Endothelial cell of umbilical vein (primary cell): ENCODE measurements around the gene TRIM24. TPM values are rescaled to one million over a fixed set of nuclear protein-coding genes. Genes with fewer than 3 reads are reported as not detected.

Source experiments
- BruUV-seq: library from RNA; stranded (reverse); fragments of 400-500 nt; replicated peaks from 2 replicates; lab custom pipeline; 2021; lab: Mats Ljungman, UMichigan
- CTCF ChIA-PET: fragments of 300-600, 350-600 bp; sonication (Branson Sonifier 250); formaldehyde crosslinking; loops from one replicate; lab custom pipeline; 2021; ENCODE audit warnings: antibody characterized with exemption, inconsistent platforms; lab: Charles Lee
- POLR2A ChIA-PET: fragments of 300-600, 350-600 bp; sonication (Branson Sonifier 250); formaldehyde crosslinking; loops from one replicate; lab custom pipeline; 2021; ENCODE audit warnings: antibody characterized with exemption, inconsistent platforms; lab: Charles Lee
- DNase-seq: peaks from one replicate; pipeline ENCODE4 v3.0.0-alpha.2; 2011; ENCODE audit warnings: low read depth, low spot score
- FAIRE-seq: peaks from 2 replicates; lab custom pipeline; 2011; peaks lifted over from hg19 to GRCh38; lab: Jason Lieb, UNC
- H2AFZ ChIP-seq: 2 replicates; pipeline ENCODE4 v1.6.0; 2012; ENCODE audit warnings: low read depth, low read length, control low read depth, inconsistent platforms
- H3K27ac ChIP-seq: 2 replicates; pipeline ENCODE4 v1.5.1; 2011; ENCODE audit warnings: low read depth, mild to moderate bottlenecking, control low read depth, low read length, moderate library complexity; ENCODE audit not compliant: insufficient read depth
- H3K27me3 ChIP-seq, 2 experiments: 2 replicates each; pipeline versions ENCODE4 v1.6.0 to v1.6.1; 2011; ENCODE audit warnings: low read length in 2 of 2, mixed read lengths in 1 of 2; ENCODE audit not compliant: control insufficient read depth in 2 of 2, insufficient read depth in 2 of 2
- H3K36me3 ChIP-seq, 2 experiments: 2 replicates in 1 of 2; 3 replicates in 1 of 2; pipeline ENCODE4 v1.5.1; 2011; ENCODE audit warnings: low read length in 2 of 2, mild to moderate bottlenecking in 1 of 2, moderate library complexity in 1 of 2; ENCODE audit not compliant: control insufficient read depth in 2 of 2, insufficient read depth in 2 of 2; ENCODE audit errors: extremely low read depth in 1 of 2
- H3K4me1 ChIP-seq: 3 replicates; pipeline ENCODE4 v1.5.1; 2011; ENCODE audit warnings: mild to moderate bottlenecking, low read length; ENCODE audit not compliant: control insufficient read depth, insufficient read depth; ENCODE audit errors: extremely low read depth
- H3K4me2 ChIP-seq: 2 replicates; pipeline ENCODE4 v1.6.1; 2011; ENCODE audit warnings: low read length, control low read depth, mixed read lengths; ENCODE audit not compliant: insufficient read depth
- H3K4me3 ChIP-seq, 3 experiments: fragments of 200-600 bp in 1 of 3; sonication (generic), shearing (Covaris generic) in 1 of 3; replicated peaks in 1 of 3; 2 replicates each; pipeline ENCODE4 v1.5.1; 2011 to 2016; ENCODE audit warnings: control low read depth in 3 of 3, low read length in 3 of 3, mild to moderate bottlenecking in 2 of 3, inconsistent platforms in 1 of 3, low read depth in 1 of 3, moderate library complexity in 1 of 3; ENCODE audit not compliant: insufficient read depth in 1 of 3
- H3K79me2 ChIP-seq: 2 replicates; pipeline ENCODE4 v1.6.0; 2012; ENCODE audit warnings: low read length, inconsistent platforms; ENCODE audit not compliant: control insufficient read depth, insufficient read depth
- H3K9ac ChIP-seq: replicated peaks from 2 replicates; pipeline ENCODE3; 2011; ENCODE audit warnings: low read length, control low read depth; ENCODE audit not compliant: insufficient read depth; ENCODE audit errors: extremely low read depth
- H3K9me1 ChIP-seq: replicated peaks from 3 replicates; pipeline ENCODE4 v1.6.0; 2011; ENCODE audit warnings: mild to moderate bottlenecking, low read length; ENCODE audit not compliant: control insufficient read depth, insufficient read depth; ENCODE audit errors: extremely low read depth
- H3K9me3 ChIP-seq: replicated peaks from 2 replicates; pipeline ENCODE4 v1.5.1; 2012; ENCODE audit warnings: low read length, inconsistent platforms; ENCODE audit not compliant: control insufficient read depth, insufficient read depth
- H4K20me1 ChIP-seq: replicated peaks from 2 replicates; pipeline ENCODE3; 2011; ENCODE audit warnings: mild to moderate bottlenecking, low read length; ENCODE audit not compliant: control insufficient read depth, insufficient read depth; ENCODE audit errors: extremely low read depth
- CTCF ChIP-seq, 2 donors: IDR thresholded peaks; 1 replicate in 1 of 2; 2 replicates in 1 of 2; pipeline ENCODE4 v1.5.1; 2011; ENCODE audit warnings: low read length in 2 of 2, mild to moderate bottlenecking in 2 of 2, moderate library complexity in 2 of 2, control low read depth in 1 of 2, inconsistent platforms in 1 of 2, low read depth in 1 of 2; ENCODE audit not compliant: insufficient read depth in 1 of 2; ENCODE audit errors: extremely low read depth in 1 of 2
- EZH2 ChIP-seq: IDR thresholded peaks from 2 replicates; pipeline ENCODE4 v1.6.1; 2012; ENCODE audit warnings: borderline replicate concordance, low read depth, mild to moderate bottlenecking, moderate library complexity, low read length, inconsistent platforms; ENCODE audit not compliant: severe bottlenecking
- FOS ChIP-seq: IDR thresholded peaks from 2 replicates; pipeline ENCODE4 v1.6.1; 2011; ENCODE audit warnings: mild to moderate bottlenecking, low read length, moderate library complexity, borderline replicate concordance; ENCODE audit not compliant: insufficient read depth
- GATA2 ChIP-seq: IDR thresholded peaks from 2 replicates; pipeline ENCODE4 v1.7.0; 2011; ENCODE audit warnings: low read depth, mild to moderate bottlenecking, moderate library complexity, mixed read lengths, low read length; ENCODE audit not compliant: insufficient read length, insufficient read depth
- JUN ChIP-seq: IDR thresholded peaks from 2 replicates; pipeline ENCODE4 v1.6.1; 2011; ENCODE audit warnings: borderline replicate concordance, low read depth; ENCODE audit not compliant: insufficient read length, insufficient read depth
- MAX ChIP-seq: IDR thresholded peaks from 2 replicates; pipeline ENCODE4 v1.6.1; 2011; ENCODE audit not compliant: insufficient read depth, insufficient read length
- MYC ChIP-seq: IDR thresholded peaks from one replicate; pipeline ENCODE4 v1.6.1; 2011; ENCODE audit warnings: mild to moderate bottlenecking, low read depth, low read length
- POLR2A ChIP-seq: IDR thresholded peaks from 2 replicates; pipeline ENCODE4 v1.6.1; 2012; ENCODE audit warnings: low read depth, mild to moderate bottlenecking, control low read depth, low read length
- POLR2AphosphoS5 ChIP-seq: IDR thresholded peaks from 2 replicates; pipeline ENCODE4 v1.6.1; 2012; ENCODE audit warnings: low read depth, mild to moderate bottlenecking, control low read depth, low read length, moderate library complexity; ENCODE audit not compliant: insufficient read depth
- dilution Hi-C: fragments of 300-500 bp; cut with MboI; formaldehyde crosslinking; loops from one replicate; pipeline ENCODE4 v1.15.0; 2019; ENCODE audit warnings: low sequenced_read_pairs; ENCODE audit not compliant: extremely low pct_ligation_motif_present
- intact Hi-C: fragments of 100-400 bp; cut with micrococcal nuclease; formaldehyde crosslinking; loops from one replicate; pipeline ENCODE4 v1.10.0; 2022
- polyA plus RNA-seq, 4 experiments: library from polyadenylated mRNA; depleted of rRNA in 3 of 4; stranded (reverse) in 3 of 4; unstranded in 1 of 4; fragments of >200 nt; gene quantifications; 2 replicates each; pipeline versions ENCODE4 v1.2.1 to v1.2.3, GENCODE V29; 2011 to 2012; ENCODE audit warnings: missing spikeins in 1 of 4
- total RNA-seq: library from RNA; stranded (reverse); gene quantifications from 2 replicates; pipeline ENCODE4 v1.2.3, GENCODE V29; 2021

The TRIM24 gene
- total and polyA plus RNA-seq, 2 donors (not counting 3 experiments of a cell fraction or from before 2014, with no cell fraction given), result 9.1 to 26.1 TPM

GRCh38 chr7:138584696-138585095, 124.6 kb downstream of the TRIM24 start:
- no peaks in the 10 kb centered on the region for H3K79me2 ChIP-seq
- no peaks in the 10 kb centered on the region for H3K27me3 ChIP-seq
- no peak for DNase-seq
- intact Hi-C loops, result no loop called here
- H3K27ac ChIP-seq, result no peak overlapping the region
- dilution Hi-C loops, result no loop called here
- FAIRE-seq, result no peak
- ChIA-PET CTCF (interaction anchor here (1.1 kb wide), 1 partner anchor 20 kb away, joined by 3 read pairs; no protein-coding TSS in a partner anchor), POLR2A (no interaction called here)
- H3K4me1 ChIP-seq, result no peaks in the 10 kb centered on the region
- H3K4me3 ChIP-seq, result no peak overlapping the region
- no peaks in the 10 kb centered on the region for H3K9me1 ChIP-seq
- TF ChIP-seq CTCF (IDR thresholded peaks at IDR 0.05; ENCODE audit: extremely low read depth in 1 of 2, insufficient read depth in 1 of 2, low read depth in 1 of 2, low read length in 2 of 2) (no peak), FOS (no peak), EZH2 (no peak), POLR2AphosphoS5 (no peak), MYC (no peak), POLR2A (no peak), GATA2 (no peak), MAX (no peak), JUN (no peak)
- no peak overlapping the region for H3K9ac ChIP-seq
- peaks cover 1 to 15% of the 10 kb centered on the region in 2 experiments for H3K36me3 ChIP-seq
- no TSS peak for BruUV-seq
- H3K4me2 ChIP-seq, result no peak overlapping the region
- H3K9me3 ChIP-seq, result no peaks in the 10 kb centered on the region
- H2AFZ ChIP-seq, result no peak overlapping the region
- no peaks in the 10 kb centered on the region for H4K20me1 ChIP-seq
